Measurements from ENCODE around the gene PRSS57.

The PRSS57 gene

DNA sequence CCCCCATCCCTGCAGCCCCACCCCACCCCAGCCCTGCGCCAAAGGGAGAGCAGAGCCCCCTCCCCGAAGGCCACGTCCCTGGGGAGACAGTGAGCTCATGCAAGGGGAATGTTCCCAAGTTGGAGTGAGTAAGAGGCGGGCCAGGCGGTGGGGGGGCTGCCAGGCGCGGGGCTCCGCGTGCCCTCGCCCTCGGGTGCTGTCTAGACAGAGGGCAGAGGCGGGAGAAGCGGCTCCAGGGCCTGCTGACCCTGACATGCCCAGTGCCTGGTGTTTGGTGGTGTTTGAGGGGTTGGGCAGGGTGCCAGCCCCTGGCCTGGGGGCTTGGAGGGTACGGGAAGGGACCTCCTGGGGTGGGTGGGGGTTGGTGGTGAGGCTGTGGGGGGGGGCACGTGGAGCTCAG is 18.1 kb downstream of the PRSS57 start:
- Histone ChIP-seq H3K4me3 (ENCODE audit: low read length) (no peak overlapping the region), H3K27me3 (ENCODE audit: low read depth, low read length) (no peaks in the 10 kb centered on the region), H3K9ac (ENCODE audit: low read length) (no peak overlapping the region), H3K4me1 (ENCODE audit: low read length) (peaks cover 9% of the 10 kb centered on the region), H3K9me3 (ENCODE audit: insufficient read depth, low read length) (no peaks in the 10 kb centered on the region), H2AFZ (ENCODE audit: low read depth, low read length) (no peak overlapping the region), H4K20me1 (ENCODE audit: insufficient read depth, low read length) (peaks cover 3% of the 10 kb centered on the region; the same call in 1 of the 2 replicates), H3K27ac (ENCODE audit: low read length) (no peak overlapping the region), H3K79me2 (ENCODE audit: low read length) (peaks cover 9% of the 10 kb centered on the region), H3K4me2 (ENCODE audit: low read length) (no peak overlapping the region), H3K36me3 (replicated peaks; ENCODE audit: low read depth, low read length) (no peaks in the 10 kb centered on the region)
- TF ChIP-seq EZH2phosphoT487 (IDR thresholded peaks at IDR 0.05; ENCODE audit: low read depth): no peak
- TF ChIP-seq, protein P1, sequence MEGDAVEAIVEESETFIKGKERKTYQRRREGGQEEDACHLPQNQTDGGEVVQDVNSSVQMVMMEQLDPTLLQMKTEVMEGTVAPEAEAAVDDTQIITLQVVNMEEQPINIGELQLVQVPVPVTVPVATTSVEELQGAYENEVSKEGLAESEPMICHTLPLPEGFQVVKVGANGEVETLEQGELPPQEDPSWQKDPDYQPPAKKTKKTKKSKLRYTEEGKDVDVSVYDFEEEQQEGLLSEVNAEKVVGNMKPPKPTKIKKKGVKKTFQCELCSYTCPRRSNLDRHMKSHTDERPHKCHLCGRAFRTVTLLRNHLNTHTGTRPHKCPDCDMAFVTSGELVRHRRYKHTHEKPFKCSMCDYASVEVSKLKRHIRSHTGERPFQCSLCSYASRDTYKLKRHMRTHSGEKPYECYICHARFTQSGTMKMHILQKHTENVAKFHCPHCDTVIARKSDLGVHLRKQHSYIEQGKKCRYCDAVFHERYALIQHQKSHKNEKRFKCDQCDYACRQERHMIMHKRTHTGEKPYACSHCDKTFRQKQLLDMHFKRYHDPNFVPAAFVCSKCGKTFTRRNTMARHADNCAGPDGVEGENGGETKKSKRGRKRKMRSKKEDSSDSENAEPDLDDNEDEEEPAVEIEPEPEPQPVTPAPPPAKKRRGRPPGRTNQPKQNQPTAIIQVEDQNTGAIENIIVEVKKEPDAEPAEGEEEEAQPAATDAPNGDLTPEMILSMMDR (IDR thresholded peaks at IDR 0.05; ENCODE audit: low read depth, low read length): no peak

DNA sequence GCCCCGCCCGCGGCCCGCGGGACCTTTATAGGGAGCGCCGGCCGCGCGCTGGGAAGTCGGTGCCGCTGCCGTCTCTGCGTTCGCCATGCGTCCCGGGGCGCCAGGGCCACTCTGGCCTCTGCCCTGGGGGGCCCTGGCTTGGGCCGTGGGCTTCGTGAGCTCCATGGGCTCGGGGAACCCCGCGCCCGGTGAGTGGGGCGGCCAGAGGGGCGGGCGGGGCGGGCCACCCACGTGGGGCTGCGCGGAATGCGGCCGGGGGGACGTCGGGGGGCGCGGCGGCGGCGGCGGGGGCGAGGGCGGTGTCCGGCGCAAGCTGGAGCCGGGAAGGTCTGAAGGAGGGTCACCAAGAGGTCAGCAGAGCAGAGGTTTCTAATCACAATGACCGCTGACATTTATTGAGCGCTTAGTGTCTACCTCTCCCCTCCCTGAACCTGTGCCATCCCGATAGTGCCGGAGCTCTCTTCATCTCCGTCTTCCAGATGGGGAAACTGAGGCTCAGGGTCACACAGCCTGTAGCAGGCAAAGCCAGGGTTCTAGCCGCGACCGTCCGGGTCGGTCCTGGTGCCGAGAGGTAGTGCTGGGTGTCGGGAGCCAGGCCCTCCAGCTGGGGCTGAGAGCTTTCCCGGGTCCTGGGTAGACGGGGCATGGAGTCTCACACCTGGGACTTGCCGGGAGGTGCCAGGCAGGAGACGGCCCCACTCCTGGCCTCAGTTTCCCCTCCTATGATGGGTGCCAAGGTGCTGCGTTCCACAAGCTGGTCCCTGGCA is 18.7 kb downstream of the PRSS57 start, which contains the start of gene FSTL3:
Gene FSTL3, plus strand, starts transcription at position 54 of the 767 bp plus-strand sequence. Its CDS starts 32 bp downstream, at position 86.
- H3K9me3 ChIP-seq (ENCODE audit: insufficient read depth, low read length): no peaks in the 10 kb centered on the region

DNA sequence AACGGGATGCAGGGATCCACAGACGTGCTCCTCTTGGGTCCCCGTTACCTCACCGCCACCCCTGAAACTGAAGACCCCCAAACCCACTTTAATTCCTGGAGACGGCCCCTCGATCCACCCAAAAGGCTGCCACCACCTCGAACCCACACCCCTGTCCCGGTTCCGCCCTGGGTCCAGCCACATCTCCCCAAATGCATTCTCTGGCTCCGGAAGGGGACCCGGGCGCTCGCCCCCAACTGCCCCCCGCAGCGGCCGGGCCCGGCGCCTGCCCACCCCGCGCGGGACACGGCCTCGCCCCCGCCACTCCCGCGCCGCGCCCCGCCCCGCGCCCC is 19.3 kb downstream of the PRSS57 start:
- Histone ChIP-seq H3K27ac (ENCODE audit: low read length) (no peak overlapping the region), H3K9ac (ENCODE audit: low read length) (no peak overlapping the region), H3K4me3 (ENCODE audit: low read length) (no peak overlapping the region)

More for the DNA sequence above, 18.7 kb downstream of the PRSS57 start, which contains the start of gene FSTL3:
- H3K27me3 ChIP-seq (ENCODE audit: low read depth, low read length): no peaks in the 10 kb centered on the region
- no peak within 1 kb of the TSS for H3K4me2 ChIP-seq (ENCODE audit: low read length)
- H3K4me3 ChIP-seq (ENCODE audit: low read length): no peak within 1 kb of the TSS
- no peak within 1 kb of the TSS for H3K27ac ChIP-seq (ENCODE audit: low read length)
- H3K9ac ChIP-seq (ENCODE audit: low read length): no peak within 1 kb of the TSS
- H4K20me1 ChIP-seq (ENCODE audit: insufficient read depth, low read length): peaks cover 3% of the 10 kb centered on the region; the same call in 1 of the 2 replicates
- no peak within 1 kb of the TSS for H2AFZ ChIP-seq (ENCODE audit: low read depth, low read length)
- peaks cover 9% of the 10 kb centered on the region for H3K79me2 ChIP-seq (ENCODE audit: low read length)
- TF ChIP-seq EZH2phosphoT487 (IDR thresholded peaks at IDR 0.05; ENCODE audit: low read depth): no peak
- TF ChIP-seq, protein P1 (IDR thresholded peaks at IDR 0.05; ENCODE audit: low read depth, low read length): no peak
- peaks cover 9% of the 10 kb centered on the region for H3K4me1 ChIP-seq (ENCODE audit: low read length)
- H3K36me3 ChIP-seq (replicated peaks; ENCODE audit: low read depth, low read length): no peaks in the 10 kb centered on the region

More for the DNA sequence above, 19.3 kb downstream of the PRSS57 start:
- H3K4me1 ChIP-seq (ENCODE audit: low read length): peaks cover 6% of the 10 kb centered on the region
- TF ChIP-seq, protein P1 (IDR thresholded peaks at IDR 0.05; ENCODE audit: low read depth, low read length): no peak
- TF ChIP-seq EZH2phosphoT487 (IDR thresholded peaks at IDR 0.05; ENCODE audit: low read depth): no peak
- H3K36me3 ChIP-seq (replicated peaks; ENCODE audit: low read depth, low read length): no peaks in the 10 kb centered on the region
- no peak overlapping the region for H3K4me2 ChIP-seq (ENCODE audit: low read length)
- peaks cover 9% of the 10 kb centered on the region for H3K79me2 ChIP-seq (ENCODE audit: low read length)
- no peaks in the 10 kb centered on the region for H3K27me3 ChIP-seq (ENCODE audit: low read depth, low read length)
- H2AFZ ChIP-seq (ENCODE audit: low read depth, low read length): no peak overlapping the region
- peaks cover 3% of the 10 kb centered on the region; the same call in 1 of the 2 replicates for H4K20me1 ChIP-seq (ENCODE audit: insufficient read depth, low read length)
- H3K9me3 ChIP-seq (ENCODE audit: insufficient read depth, low read length): no peaks in the 10 kb centered on the region

All from OCI-LY3 (cell line).